AG10803 (cell line): ENCODE measurements around the gene ITPR2.

Source experiments
- DNase-seq: peaks from one replicate; pipeline ENCODE4 v3.0.0; 2010; ENCODE audit warnings: low read depth
- H3K4me3 ChIP-seq: 2 replicates; pipeline ENCODE4 v1.5.1; 2011; ENCODE audit warnings: mild to moderate bottlenecking, low read length, control low read depth
- TF ChIP-seq, protein P1 (sequence below): conservative IDR thresholded peaks from 2 replicates; pipeline ENCODE4 v1.5.1; 2011; ENCODE audit warnings: mild to moderate bottlenecking, low read length, control low read depth, inconsistent platforms

ITPR2 gene

DNA sequence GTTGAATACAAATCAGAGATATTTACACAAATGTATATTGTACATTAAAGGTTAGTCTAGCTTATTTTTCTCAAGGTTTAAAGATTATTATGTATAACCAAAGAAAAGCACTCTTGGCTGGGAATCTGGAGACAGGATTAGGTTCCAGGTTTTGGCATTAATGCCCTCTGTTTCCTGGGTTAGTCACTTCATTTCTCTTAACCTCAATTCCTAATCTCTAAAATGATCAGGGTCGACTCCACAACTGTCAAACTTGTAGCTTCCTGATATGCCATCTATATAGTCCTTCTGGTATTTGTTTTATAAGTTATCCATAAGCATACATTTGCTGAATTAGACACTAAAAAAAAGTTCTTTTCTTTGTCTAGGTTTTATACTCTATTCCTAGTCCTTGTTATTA lies 2.6 kb downstream of the ITPR2 start:
- DNase-seq: no peak
- TF ChIP-seq, protein P1, sequence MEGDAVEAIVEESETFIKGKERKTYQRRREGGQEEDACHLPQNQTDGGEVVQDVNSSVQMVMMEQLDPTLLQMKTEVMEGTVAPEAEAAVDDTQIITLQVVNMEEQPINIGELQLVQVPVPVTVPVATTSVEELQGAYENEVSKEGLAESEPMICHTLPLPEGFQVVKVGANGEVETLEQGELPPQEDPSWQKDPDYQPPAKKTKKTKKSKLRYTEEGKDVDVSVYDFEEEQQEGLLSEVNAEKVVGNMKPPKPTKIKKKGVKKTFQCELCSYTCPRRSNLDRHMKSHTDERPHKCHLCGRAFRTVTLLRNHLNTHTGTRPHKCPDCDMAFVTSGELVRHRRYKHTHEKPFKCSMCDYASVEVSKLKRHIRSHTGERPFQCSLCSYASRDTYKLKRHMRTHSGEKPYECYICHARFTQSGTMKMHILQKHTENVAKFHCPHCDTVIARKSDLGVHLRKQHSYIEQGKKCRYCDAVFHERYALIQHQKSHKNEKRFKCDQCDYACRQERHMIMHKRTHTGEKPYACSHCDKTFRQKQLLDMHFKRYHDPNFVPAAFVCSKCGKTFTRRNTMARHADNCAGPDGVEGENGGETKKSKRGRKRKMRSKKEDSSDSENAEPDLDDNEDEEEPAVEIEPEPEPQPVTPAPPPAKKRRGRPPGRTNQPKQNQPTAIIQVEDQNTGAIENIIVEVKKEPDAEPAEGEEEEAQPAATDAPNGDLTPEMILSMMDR: no peak
- no peak overlapping the region for H3K4me3 ChIP-seq

DNA sequence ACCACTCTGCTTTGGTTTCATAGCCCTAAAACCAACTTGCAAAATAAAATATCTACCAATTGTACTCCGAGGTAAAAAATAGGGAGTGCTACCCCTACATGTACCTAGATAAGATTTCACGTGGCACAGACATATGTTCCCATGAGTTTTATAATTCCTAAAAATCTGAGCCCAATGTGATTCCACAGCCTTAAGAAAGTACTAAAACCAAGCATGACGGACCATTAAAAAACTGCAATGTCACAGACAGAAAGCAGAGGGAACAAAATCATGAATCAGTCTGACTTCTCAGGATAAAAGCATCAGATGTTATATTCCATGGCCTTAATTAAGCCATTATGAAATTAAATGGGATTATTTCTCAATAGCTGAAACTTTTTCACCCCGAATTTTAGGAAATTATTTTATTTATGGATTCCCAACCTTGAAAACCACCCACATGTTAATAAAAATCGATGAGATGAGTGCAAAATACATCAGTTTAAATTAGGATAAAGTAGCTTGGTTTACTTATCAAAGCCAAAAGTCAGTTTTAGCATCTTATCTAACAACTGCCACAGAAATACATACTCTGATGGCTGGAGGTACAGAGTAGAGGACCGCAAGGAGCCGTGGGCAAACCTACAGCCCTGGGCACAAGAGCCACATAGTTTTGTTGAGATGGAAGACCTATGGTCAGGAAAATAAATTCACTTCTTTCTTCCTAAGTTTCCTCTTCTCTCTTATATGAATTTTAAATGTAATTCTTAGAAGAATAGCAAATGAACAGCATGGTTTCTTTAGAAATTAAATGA lies 4.5 kb downstream of the ITPR2 start:
- TF ChIP-seq, protein P1: no peak
- H3K4me3 ChIP-seq: no peak overlapping the region
- DNase-seq: no peak

DNA sequence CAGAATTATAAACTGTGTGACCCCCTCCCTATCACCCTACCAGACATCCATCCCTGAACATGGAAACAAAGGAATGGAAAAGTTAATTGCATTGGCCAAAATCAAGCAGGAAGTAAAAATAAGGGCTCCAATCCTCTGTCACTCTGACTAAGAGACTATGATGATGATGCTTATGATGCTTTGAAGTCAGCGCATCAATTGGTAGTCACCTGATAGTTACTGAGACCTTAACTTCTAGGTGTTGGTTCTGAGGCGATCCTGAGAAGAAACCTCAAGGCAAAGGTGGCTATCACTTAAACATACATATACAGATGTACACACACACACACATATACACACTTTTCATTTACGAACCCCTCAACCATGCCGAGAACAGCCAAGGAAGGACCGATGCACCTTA lies 6.6 kb downstream of the ITPR2 start:
- TF ChIP-seq, protein P1: no peak
- no peak overlapping the region for H3K4me3 ChIP-seq
- no peak for DNase-seq

GRCh38 chr12:26825459-26826016 lies 7.5 kb downstream of the ITPR2 start:
- no peak overlapping the region for H3K4me3 ChIP-seq
- TF ChIP-seq, protein P1: no peak
- no peak for DNase-seq

DNA sequence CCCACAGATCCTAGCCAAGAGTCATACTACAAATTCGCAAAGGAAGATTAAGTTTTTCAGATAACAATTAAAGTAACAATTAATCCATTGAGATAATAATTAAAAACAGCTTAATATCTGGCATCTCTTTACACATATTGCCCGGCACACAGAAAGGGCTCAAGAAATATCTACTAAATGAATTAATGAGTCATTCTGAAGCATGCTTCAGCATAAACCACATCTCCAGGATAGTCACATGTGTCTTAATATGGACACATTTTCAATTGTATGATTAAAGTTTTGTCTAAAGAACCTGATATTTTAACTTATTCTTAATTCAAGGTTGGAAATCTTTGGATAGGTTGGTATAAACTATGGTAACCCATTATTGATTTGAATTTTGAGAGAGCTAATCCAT lies 9.6 kb downstream of the ITPR2 start:
- DNase-seq: peak; percentile 50
- TF ChIP-seq, protein P1: no peak
- H3K4me3 ChIP-seq: no peak overlapping the region

GRCh38 chr12:26822026-26822425 lies 11.0 kb downstream of the ITPR2 start:
- TF ChIP-seq, protein P1: no peak
- DNase-seq: peak; percentile 38

DNA sequence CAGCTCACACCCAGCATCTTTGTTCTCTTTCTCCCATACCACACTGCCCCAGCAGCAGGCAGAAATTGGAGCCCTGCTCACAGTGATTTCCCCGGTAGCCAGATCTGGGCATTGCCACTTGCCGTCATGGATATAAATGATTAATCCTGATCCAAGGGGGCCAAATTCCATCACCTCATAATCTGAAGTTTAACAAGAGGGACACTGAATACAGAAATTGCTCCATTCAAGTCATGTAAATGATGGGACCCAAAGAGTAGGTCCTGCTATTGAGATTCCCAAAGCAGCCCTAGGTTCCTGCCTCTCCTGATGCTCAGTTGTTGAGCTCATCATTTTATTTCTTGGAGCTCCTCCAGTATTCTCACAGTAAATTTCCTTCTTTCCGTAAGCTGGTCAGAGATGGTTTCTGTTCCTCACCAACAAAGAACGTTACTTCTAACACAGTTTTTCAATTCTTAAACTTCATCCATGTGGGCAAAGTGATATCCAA lies 11.7 kb downstream of the ITPR2 start:
- TF ChIP-seq, protein P1: no peak
- H3K4me3 ChIP-seq: no peak overlapping the region
- DNase-seq: peak; percentile 51

More at GRCh38 chr12:26822026-26822425, 11.0 kb downstream of the ITPR2 start:
- H3K4me3 ChIP-seq: no peak overlapping the region
